ENCODE results near the gene OGDH. TPM values are rescaled to one million over a fixed set of nuclear protein-coding genes. Genes with fewer than 3 reads are reported as not detected.
"Not testable (repeated sequence)": the region's sequence is repeated elsewhere in the genome, so short reads cannot be mapped to it uniquely, and the experiment has no call there.

OGDH gene
- total and polyA plus RNA-seq, 4 donors = 27.0 to 95.3 (median 56.6) TPM

DNA sequence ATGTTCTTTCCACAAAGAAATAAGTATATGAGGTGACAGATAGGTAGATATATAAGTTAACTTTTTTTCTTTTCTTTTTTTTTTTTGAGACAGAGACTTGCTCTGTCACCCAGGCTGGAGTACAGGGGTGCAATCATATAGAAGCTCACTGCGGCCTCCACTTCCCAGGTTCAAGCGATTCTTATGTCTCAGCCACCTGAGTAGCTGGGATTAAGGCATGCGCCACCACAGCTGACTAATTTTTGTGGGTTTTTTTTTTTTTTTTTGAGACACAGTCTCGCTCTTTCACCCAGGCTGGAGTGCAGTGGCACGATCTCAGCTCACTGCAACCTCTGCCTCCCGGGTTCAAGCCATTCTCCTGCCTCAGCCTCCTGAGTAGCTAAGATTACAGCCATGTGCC lies 126.5 kb downstream of the OGDH start:
- ATAC-seq (ENCODE audit: low FRiP score); H3K27me3 ChIP-seq (ENCODE audit: control insufficient read depth in 1 of 2, insufficient read depth in 2 of 2, low read length in 1 of 2); intact Hi-C loops (cut with DNase I); H3K4me1 ChIP-seq (ENCODE audit: control insufficient read depth in 1 of 2, insufficient read depth in 2 of 2, low read length in 2 of 2); H3K36me3 ChIP-seq (ENCODE audit: control insufficient read depth in 1 of 2, insufficient read depth in 2 of 2, low read length in 1 of 2); DNase-seq; H3K9me3 ChIP-seq (ENCODE audit: control insufficient read depth, low read length); H3K4me3 ChIP-seq (ENCODE audit: low read length in 2 of 2); H3K27ac ChIP-seq (ENCODE audit: low read depth in 1 of 2, low read length in 2 of 2): not testable (repeated sequence)
- WGBS, 2 donors = 96 to 97% methylated on average over 6 of the region's 6 CpGs

- WGBS, 2 donors = 69% methylated on average over 5 of the region's 5 CpGs
- H3K4me1 ChIP-seq (ENCODE audit: control insufficient read depth in 1 of 2, insufficient read depth in 2 of 2, low read length in 2 of 2) = no peaks in the 10 kb centered on the region
- intact Hi-C loops (cut with DNase I) = no loop called here
- ATAC-seq (ENCODE audit: low FRiP score) (no peak), DNase-seq (no peak)
- H3K27me3 ChIP-seq (ENCODE audit: control insufficient read depth in 1 of 2, insufficient read depth in 2 of 2, low read length in 1 of 2) = no peaks in the 10 kb centered on the region
- no peaks in the 10 kb centered on the region for H3K36me3 ChIP-seq (ENCODE audit: control insufficient read depth in 1 of 2, insufficient read depth in 2 of 2, low read length in 1 of 2)
- no peaks in the 10 kb centered on the region for H3K9me3 ChIP-seq (ENCODE audit: control insufficient read depth, low read length)
- no peak overlapping the region for H3K27ac ChIP-seq (ENCODE audit: low read depth in 1 of 2, low read length in 2 of 2)
- no peak overlapping the region for H3K4me3 ChIP-seq (ENCODE audit: low read length in 2 of 2)
Measured at GRCh38 chr7:44733708-44734481, 127.5 kb downstream of the OGDH start.

GRCh38 chr7:44735403-44736165 lies 129.2 kb downstream of the OGDH start:
- 75 to 76% methylated on average over 5 of the region's 5 CpGs for WGBS, 2 donors
- no peaks in the 10 kb centered on the region for H3K36me3 ChIP-seq (ENCODE audit: control insufficient read depth in 1 of 2, insufficient read depth in 2 of 2, low read length in 1 of 2)
- no peak overlapping the region for H3K27ac ChIP-seq (ENCODE audit: low read depth in 1 of 2, low read length in 2 of 2)
- intact Hi-C loops (cut with DNase I) = no loop called here
- no peaks in the 10 kb centered on the region for H3K27me3 ChIP-seq (ENCODE audit: control insufficient read depth in 1 of 2, insufficient read depth in 2 of 2, low read length in 1 of 2)
- DNase-seq = no peak
- ATAC-seq (ENCODE audit: low FRiP score) = no peak
- no peaks in the 10 kb centered on the region for H3K9me3 ChIP-seq (ENCODE audit: control insufficient read depth, low read length)
- H3K4me1 ChIP-seq (ENCODE audit: control insufficient read depth in 1 of 2, insufficient read depth in 2 of 2, low read length in 2 of 2) = no peaks in the 10 kb centered on the region
- no peak overlapping the region for H3K4me3 ChIP-seq (ENCODE audit: low read length in 2 of 2)

- Histone ChIP-seq H3K4me3 (ENCODE audit: low read length in 2 of 2) (no peak overlapping the region), H3K36me3 (ENCODE audit: control insufficient read depth in 1 of 2, insufficient read depth in 2 of 2, low read length in 1 of 2) (no peaks in the 10 kb centered on the region), H3K9me3 (ENCODE audit: control insufficient read depth, low read length) (no peaks in the 10 kb centered on the region), H3K4me1 (ENCODE audit: control insufficient read depth in 1 of 2, insufficient read depth in 2 of 2, low read length in 2 of 2) (no peaks in the 10 kb centered on the region), H3K27ac (ENCODE audit: low read depth in 1 of 2, low read length in 2 of 2) (no peak overlapping the region), H3K27me3 (ENCODE audit: control insufficient read depth in 1 of 2, insufficient read depth in 2 of 2, low read length in 1 of 2) (no peaks in the 10 kb centered on the region)
- peak in 1 of 2 donors; percentile 34 for DNase-seq
- intact Hi-C loops (cut with DNase I) = no loop called here
- WGBS, 2 donors = 81 to 90% methylated on average over 3 of the region's 3 CpGs
- no peak for ATAC-seq (ENCODE audit: low FRiP score)
Measured at GRCh38 chr7:44736896-44737295, 130.5 kb downstream of the OGDH start.

DNA sequence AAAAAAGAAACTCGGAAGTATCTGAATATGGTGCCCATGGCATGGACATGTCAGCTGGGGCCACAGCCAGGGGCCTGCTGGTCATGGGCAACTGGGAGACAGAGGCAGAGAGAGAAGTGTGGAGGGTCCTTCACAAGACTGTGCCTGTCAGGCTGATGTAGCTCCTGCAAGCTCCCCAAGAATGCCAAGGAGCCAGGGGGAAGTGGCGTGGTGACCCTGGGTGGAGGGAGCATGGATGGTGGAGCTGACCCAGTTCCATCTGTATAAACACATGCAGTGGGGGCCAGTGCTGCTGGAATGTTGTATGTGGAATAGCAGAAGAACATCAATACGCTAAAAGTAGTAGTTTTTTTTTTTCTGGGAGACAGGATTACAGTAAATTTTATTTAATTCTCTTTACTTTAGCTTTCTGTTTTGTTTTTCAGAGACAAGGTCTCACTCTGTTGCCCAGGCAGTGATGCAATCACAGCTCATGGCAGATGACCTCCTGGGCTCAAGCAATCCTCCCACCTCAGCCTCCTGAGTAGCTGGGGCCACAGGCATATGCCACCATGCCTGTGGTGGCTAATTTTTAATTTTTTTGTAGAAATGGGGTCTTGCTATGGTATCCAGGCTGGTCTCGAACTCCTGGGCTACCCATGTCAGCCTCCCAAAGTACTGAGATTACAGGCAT lies 131.8 kb downstream of the OGDH start:
- H3K9me3 ChIP-seq (ENCODE audit: control insufficient read depth, low read length) = no peaks in the 10 kb centered on the region
- H3K4me3 ChIP-seq (ENCODE audit: low read length in 2 of 2) = no peak overlapping the region
- no peaks in the 10 kb centered on the region for H3K4me1 ChIP-seq (ENCODE audit: control insufficient read depth in 1 of 2, insufficient read depth in 2 of 2, low read length in 2 of 2)
- ATAC-seq (ENCODE audit: low FRiP score) = no peak
- H3K36me3 ChIP-seq (ENCODE audit: control insufficient read depth in 1 of 2, insufficient read depth in 2 of 2, low read length in 1 of 2) = no peaks in the 10 kb centered on the region
- WGBS, 2 donors = 66 to 80% methylated on average over 4 of the region's 4 CpGs
- intact Hi-C loops (cut with DNase I) = no loop called here
- H3K27me3 ChIP-seq (ENCODE audit: control insufficient read depth in 1 of 2, insufficient read depth in 2 of 2, low read length in 1 of 2) = no peaks in the 10 kb centered on the region
- peak in 1 of 2 donors; percentile 57 for DNase-seq
- H3K27ac ChIP-seq (ENCODE audit: low read depth in 1 of 2, low read length in 2 of 2) = no peak overlapping the region

- 91 to 93% methylated on average over 23 of the region's 23 CpGs for WGBS, 2 donors
- ATAC-seq (ENCODE audit: low FRiP score) (no peak), DNase-seq (peak in 1 of 2 donors; percentile 55)
- H3K9me3 ChIP-seq (ENCODE audit: control insufficient read depth, low read length) = no peaks in the 10 kb centered on the region
- H3K4me1 ChIP-seq (ENCODE audit: control insufficient read depth in 1 of 2, insufficient read depth in 2 of 2, low read length in 2 of 2) = no peaks in the 10 kb centered on the region
- intact Hi-C loops (cut with DNase I) = no loop called here
- H3K27ac ChIP-seq (ENCODE audit: low read depth in 1 of 2, low read length in 2 of 2) = no peak overlapping the region
- H3K27me3 ChIP-seq (ENCODE audit: control insufficient read depth in 1 of 2, insufficient read depth in 2 of 2, low read length in 1 of 2) = no peaks in the 10 kb centered on the region
- no peaks in the 10 kb centered on the region for H3K36me3 ChIP-seq (ENCODE audit: control insufficient read depth in 1 of 2, insufficient read depth in 2 of 2, low read length in 1 of 2)
- H3K4me3 ChIP-seq (ENCODE audit: low read length in 2 of 2) = no peak overlapping the region
Measured at GRCh38 chr7:44738876-44739665, 132.6 kb downstream of the OGDH start.

GRCh38 chr7:44740055-44740454 lies 133.6 kb downstream of the OGDH start:
- Histone ChIP-seq H3K27ac (ENCODE audit: low read depth in 1 of 2, low read length in 2 of 2) (no peak overlapping the region), H3K4me1 (ENCODE audit: control insufficient read depth in 1 of 2, insufficient read depth in 2 of 2, low read length in 2 of 2) (no peaks in the 10 kb centered on the region), H3K27me3 (ENCODE audit: control insufficient read depth in 1 of 2, insufficient read depth in 2 of 2, low read length in 1 of 2) (no peaks in the 10 kb centered on the region), H3K9me3 (ENCODE audit: control insufficient read depth, low read length) (no peaks in the 10 kb centered on the region), H3K4me3 (ENCODE audit: low read length in 2 of 2) (no peak overlapping the region), H3K36me3 (ENCODE audit: control insufficient read depth in 1 of 2, insufficient read depth in 2 of 2, low read length in 1 of 2) (no peaks in the 10 kb centered on the region)
- WGBS, 2 donors = 90 to 97% methylated on average over 2 of the region's 2 CpGs
- ATAC-seq (ENCODE audit: low FRiP score) (no peak), DNase-seq (no peak)
- intact Hi-C loops (cut with DNase I) = loop anchor here in 1 of 2 donors (10.0 kb wide), 1 partner anchor 105 kb away; no protein-coding TSS in a partner anchor

- Histone ChIP-seq H3K27me3 (ENCODE audit: control insufficient read depth in 1 of 2, insufficient read depth in 2 of 2, low read length in 1 of 2) (no peaks in the 10 kb centered on the region), H3K4me1 (ENCODE audit: control insufficient read depth in 1 of 2, insufficient read depth in 2 of 2, low read length in 2 of 2) (no peaks in the 10 kb centered on the region), H3K27ac (ENCODE audit: low read depth in 1 of 2, low read length in 2 of 2) (no peak overlapping the region), H3K36me3 (ENCODE audit: control insufficient read depth in 1 of 2, insufficient read depth in 2 of 2, low read length in 1 of 2) (no peaks in the 10 kb centered on the region), H3K4me3 (ENCODE audit: low read length in 2 of 2) (no peak overlapping the region), H3K9me3 (ENCODE audit: control insufficient read depth, low read length) (no peaks in the 10 kb centered on the region)
- no peak for DNase-seq
- WGBS, 2 donors = 67 to 77% methylated on average over 1 of the region's 1 CpG
- no peak for ATAC-seq (ENCODE audit: low FRiP score)
- intact Hi-C loops (cut with DNase I) = loop anchor here in 1 of 2 donors (10.0 kb wide), 1 partner anchor 109 kb away; no protein-coding TSS in a partner anchor
Measured at GRCh38 chr7:44743750-44744149, 137.3 kb downstream of the OGDH start.
